HEK293T (cell line): ENCODE measurements around the gene SLC6A16.

Source experiments
- BHLHE40 ChIP-seq: fragments of 450-650 bp; IDR thresholded peaks from 2 replicates; pipeline ENCODE4 v1.6.1; 2016; ENCODE audit warnings: mild to moderate bottlenecking, moderate library complexity, borderline replicate concordance
- ELF4 ChIP-seq: fragments of 450-650 bp; IDR thresholded peaks from 2 replicates; pipeline ENCODE4 v1.6.1; 2017; ENCODE audit warnings: antibody characterized with exemption
- L3MBTL2 ChIP-seq: fragments of 450-650 bp; conservative IDR thresholded peaks from 2 replicates; pipeline ENCODE4 v1.6.1; 2016; ENCODE audit warnings: mild to moderate bottlenecking
- LEF1 ChIP-seq: fragments of 450-650 bp; IDR thresholded peaks from 2 replicates; pipeline ENCODE4 v1.6.1; 2017; ENCODE audit warnings: mild to moderate bottlenecking, borderline replicate concordance
- SP1 ChIP-seq: fragments of 450-650 bp; IDR thresholded peaks from 2 replicates; pipeline ENCODE4 v1.6.1; 2017

GRCh38 chr19:49318296-49318695, 6.7 kb downstream of the SLC6A16 start:
- TF ChIP-seq LEF1 (no peak), L3MBTL2 (no peak), ELF4 (no peak), SP1 (no peak), BHLHE40 (no peak)
